ENCODE data around the gene SAMD13.

Gene SAMD13

DNA sequence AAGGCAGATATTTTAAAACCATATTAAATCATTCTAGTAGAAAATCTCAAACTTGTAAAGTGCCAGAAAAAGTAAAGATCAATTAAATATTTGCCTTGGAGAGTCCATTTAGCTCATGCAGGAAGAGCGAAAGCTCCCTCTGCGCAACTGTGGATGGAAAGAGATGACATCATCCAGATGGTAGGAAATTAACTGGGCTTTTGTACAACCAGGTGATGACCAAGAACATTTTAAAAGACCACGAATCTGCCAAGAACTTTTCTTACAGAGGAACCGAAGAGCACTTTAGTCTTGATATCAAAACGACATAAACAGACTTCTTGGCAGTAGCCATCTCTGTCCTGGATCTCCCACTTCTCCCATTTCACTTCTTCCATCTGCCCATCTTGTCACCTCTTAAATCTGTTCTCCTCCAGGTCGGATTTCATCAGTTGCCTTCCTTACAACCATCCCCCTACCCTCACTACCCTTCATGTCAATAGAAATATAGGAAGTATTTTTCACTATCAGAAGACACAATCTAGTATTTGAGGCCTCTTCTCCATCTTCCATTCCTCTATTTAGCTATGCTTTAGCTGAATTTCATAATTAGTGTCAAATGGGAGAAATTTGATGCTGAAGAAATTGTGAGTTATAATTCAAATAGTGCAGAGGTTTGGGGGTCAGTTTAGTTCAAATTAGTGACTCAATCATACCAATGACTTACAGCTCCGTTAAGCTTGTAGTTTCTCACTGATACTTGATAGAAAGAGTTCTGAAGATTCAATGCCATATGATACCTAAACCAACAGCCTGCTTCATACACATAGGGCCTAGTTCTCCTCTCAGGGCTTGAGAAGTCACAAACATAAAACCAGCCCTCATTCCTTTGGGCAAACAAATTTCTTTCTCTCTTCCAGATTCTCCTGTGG, 74.7 kb downstream of the SAMD13 start:
- FAIRE-seq = no peak

- no peak for FAIRE-seq
Measured at GRCh38 chr1:84377480-84378095, 76.1 kb downstream of the SAMD13 start.

DNA sequence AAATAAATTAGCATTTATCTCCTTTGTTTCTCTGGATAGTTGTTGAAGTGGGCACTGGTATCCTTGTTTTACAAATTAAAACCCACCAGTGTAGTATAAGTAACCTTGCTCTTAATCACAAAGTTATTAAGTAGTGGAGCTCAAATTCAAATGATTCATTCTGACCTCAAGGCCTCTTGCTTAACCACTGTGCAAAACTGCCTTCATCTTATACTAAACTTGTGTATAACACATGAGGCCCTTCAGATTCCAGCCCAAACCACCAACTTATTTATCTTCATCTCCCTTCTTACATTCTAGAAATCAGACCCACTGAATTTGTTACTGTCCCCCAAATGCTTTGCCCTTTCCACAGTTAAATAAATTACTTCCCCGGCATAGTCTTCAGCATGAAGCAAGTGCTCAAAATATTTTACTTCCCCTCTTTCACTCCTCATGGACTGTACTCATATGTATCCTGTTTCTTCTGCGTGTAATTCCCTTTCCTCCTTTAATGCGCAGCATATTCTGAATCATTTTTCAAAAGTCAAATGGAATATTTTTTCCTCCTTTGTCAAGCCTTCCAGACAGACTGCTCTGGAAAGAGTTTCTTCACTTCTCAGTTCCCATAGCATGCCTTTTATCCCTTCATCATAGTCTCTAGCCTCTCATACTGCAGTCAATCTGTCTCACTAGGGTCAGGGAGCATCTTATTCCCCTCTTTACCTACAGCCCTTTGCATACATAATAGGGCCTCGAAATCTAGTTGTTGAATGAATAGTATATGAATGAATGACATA, 77.8 kb downstream of the SAMD13 start:
- no peak for FAIRE-seq

DNA sequence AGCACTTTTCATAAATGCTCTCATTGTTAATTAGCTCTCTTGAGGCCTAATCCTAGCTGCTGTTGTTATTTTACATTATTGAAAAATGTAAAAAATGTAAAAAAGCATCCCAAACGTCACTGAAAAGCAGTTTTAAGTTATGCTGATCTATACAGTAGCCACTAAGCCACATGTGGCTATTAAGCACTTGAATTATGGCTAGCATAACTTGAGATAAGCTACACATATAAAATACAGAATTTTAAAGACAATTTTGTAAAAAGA, 78.3 kb downstream of the SAMD13 start:
- no peak for FAIRE-seq

DNA sequence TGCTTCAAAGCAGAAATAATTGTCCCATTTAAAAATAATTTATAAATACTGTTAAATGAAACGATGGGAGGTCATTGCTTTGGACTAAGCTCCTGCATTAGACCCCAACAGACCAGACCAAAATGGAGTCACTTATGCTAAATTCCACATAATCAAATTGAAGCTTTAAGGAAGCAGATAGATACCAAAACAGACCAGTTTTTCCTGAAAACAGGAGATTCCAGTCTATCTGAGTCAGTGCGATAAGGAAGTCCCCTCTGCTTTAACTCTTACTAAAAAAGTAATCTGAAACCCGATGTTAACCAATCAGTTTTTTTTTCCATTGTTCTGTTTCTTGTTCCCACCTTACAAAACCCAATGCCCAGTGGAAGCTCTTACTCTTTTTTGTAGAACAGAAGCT, 80.6 kb downstream of the SAMD13 start:
- FAIRE-seq = no peak

- no peak for FAIRE-seq
Measured at GRCh38 chr1:84385347-84385746, 83.8 kb downstream of the SAMD13 start.

- no peak for FAIRE-seq
Measured at GRCh38 chr1:84386716-84387479, 85.4 kb downstream of the SAMD13 start.

GRCh38 chr1:84387480-84388163, 86.1 kb downstream of the SAMD13 start:
- FAIRE-seq = no peak

- no peak for FAIRE-seq
Measured at GRCh38 chr1:84390226-84390625, 88.7 kb downstream of the SAMD13 start.

DNA sequence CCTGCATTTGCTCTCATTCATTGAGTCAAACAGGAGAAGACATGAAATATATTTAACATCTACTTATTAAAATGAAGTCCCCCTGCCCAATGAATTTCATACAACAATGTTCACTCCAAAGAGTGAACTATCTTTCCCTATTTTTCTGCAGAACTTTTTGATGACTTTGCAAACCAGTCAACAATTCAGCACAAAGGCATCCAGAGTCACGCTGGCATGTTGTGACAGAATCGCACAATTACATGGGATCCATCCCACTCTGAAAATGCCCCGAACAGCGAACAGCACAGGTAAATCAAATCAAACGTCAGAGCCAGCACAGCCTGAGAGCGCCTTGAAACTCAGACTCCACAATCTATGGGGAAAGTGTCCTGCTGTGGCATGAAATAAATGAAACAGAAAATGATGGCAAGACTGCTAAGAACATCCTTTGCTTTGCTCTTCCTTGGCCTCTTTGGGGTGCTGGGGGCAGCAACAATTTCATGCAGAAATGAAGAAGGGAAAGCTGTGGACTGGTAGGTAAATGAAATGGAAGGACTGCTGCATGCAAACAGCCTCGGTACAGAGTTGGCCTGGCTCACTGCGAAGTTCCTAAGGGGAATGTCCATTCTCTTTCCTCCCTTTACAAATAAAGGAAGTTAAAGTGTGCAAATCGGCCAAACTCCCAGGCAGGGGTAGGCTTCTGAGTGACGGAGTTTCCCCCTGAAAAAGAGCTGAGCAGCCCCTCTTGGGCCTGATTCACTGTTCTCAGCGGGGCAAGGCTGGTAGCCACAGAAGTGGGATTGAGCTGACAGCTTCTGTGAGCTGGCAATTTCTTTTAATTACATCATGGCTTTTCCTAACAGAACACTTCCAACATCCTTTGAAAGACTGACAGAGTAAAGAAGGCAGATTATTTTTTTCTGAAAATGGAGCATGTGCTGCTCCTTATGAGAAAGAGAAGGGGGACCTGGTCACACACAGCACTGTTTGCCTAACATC, 97.0 kb downstream of the SAMD13 start, which contains the start of gene DNASE2B:
DNASE2B (plus strand) TSS at position 310 of the 981 bp plus-strand sequence; CDS start at position 391, 81 bp downstream.
- no peak for FAIRE-seq
